GM12874 (cell line): ENCODE results near the gene SPNS1.

Experiments used
- TF ChIP-seq, protein P1 (sequence below): IDR thresholded peaks from 2 replicates; pipeline ENCODE4 v1.5.1; 2011; ENCODE audit warnings: low read depth, mild to moderate bottlenecking, control low read depth, low read length, moderate library complexity; ENCODE audit not compliant: insufficient read depth

Gene SPNS1

DNA sequence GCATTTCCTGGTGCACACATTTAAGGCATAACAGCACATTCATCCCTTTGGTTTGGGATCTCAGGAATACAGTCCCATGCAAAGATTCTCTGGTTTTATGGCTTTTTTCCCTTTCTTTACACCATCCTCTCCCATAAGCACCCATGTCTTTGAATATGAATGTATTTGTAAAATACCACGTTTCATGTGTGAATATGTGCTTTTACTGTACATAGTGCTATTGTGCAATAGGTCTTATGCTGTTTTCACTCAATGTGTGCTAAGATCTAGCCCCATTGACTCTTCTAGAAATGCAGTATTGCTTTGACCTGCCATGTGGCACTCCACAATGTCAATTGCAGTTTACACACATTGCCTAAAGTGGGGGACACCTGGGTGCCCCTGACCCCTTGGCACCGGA is 10.1 kb upstream of the SPNS1 start:
- TF ChIP-seq, protein P1, sequence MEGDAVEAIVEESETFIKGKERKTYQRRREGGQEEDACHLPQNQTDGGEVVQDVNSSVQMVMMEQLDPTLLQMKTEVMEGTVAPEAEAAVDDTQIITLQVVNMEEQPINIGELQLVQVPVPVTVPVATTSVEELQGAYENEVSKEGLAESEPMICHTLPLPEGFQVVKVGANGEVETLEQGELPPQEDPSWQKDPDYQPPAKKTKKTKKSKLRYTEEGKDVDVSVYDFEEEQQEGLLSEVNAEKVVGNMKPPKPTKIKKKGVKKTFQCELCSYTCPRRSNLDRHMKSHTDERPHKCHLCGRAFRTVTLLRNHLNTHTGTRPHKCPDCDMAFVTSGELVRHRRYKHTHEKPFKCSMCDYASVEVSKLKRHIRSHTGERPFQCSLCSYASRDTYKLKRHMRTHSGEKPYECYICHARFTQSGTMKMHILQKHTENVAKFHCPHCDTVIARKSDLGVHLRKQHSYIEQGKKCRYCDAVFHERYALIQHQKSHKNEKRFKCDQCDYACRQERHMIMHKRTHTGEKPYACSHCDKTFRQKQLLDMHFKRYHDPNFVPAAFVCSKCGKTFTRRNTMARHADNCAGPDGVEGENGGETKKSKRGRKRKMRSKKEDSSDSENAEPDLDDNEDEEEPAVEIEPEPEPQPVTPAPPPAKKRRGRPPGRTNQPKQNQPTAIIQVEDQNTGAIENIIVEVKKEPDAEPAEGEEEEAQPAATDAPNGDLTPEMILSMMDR = no peak

DNA sequence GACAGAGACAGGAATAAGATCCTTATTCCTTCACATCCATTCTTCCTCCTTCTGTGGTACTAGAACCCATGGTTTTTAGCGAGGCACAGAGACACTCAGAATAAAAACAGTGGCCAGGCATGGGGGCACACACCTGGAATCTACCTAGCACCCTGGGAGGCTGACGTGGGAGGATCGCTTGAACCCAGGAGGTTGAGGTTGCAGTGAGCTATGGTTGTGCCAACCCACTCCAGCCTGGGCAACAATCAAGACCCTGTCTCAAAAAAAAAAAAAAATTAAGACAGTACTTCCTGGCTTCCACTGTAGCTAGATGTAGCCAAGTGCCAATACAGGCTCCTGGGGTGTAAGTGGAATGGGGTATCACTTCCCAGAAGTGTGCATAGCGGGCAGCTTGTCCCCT is 7.4 kb upstream of the SPNS1 start:
- TF ChIP-seq, protein P1 = no peak

DNA sequence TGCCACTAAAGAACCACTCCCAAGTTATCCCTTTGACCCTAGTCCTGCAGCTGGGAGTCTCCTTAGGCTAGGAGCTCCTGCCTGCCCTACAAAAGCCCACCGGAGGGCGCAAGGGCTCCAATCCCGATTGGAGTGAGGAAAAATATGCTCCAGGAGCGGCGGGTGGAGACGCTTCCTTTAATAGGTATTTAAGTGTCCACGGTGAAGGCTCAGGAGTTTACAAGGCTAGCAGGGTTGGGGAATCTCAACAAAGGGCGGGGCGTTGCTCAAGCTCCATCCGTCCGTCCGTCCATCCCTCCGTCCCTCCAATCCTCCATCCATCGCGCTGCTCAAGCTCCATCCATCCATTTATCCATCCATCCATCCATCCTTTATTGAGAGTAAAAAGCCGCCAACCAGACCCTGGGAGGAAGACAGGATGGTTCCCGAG is 556 bp upstream of the SPNS1 start:
- TF ChIP-seq, protein P1 = peak; percentile 59

- TF ChIP-seq, protein P1 = no peak
These were observed 601 bp downstream of the SPNS1 start for GRCh38 chr16:28975158-28975599.

DNA sequence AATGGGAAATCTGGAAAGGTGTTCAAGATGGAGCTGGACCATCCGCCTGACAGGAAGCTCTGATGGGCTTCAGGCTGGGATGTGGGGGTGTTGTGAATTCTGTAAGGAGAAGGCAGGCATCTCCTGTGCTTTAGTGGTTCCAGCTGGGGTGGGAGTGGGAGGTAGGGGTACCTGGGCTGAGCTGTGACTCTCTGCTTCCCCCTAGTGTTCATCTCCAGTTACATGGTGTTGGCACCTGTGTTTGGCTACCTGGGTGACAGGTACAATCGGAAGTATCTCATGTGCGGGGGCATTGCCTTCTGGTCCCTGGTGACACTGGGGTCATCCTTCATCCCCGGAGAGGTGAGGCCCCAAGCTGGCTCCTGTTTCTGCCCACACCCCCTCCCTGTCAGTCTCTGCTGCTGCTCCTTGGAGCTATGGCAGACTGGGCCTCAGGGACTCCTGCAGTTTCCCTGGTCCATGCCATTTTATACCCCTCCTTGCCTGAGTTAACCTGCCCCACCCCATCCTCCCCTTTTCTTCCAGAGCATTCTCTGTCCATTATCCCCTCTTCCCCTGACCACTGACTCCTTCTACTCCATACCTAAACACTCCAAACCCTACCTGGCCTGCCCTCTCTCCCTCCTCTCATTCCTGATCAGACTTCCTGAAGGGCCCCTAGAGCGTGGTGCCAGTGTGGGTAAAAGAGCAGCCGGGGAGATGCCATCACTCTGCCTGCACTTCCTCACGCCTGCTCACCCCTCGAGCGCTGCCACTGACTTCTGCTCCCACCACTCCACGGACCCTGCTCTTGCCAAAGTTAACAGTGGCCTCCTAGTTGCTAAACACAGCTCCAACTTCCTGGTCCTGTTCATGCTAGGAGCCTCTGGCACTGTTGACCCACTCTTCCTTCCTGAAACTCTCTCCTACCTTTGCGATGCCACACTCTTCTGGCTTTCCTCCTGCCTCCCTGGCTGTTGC is 3.4 kb downstream of the SPNS1 start:
- TF ChIP-seq, protein P1 = peak; percentile 78

GRCh38 chr16:28980929-28981328 is 6.4 kb downstream of the SPNS1 start:
- TF ChIP-seq, protein P1 = no peak

DNA sequence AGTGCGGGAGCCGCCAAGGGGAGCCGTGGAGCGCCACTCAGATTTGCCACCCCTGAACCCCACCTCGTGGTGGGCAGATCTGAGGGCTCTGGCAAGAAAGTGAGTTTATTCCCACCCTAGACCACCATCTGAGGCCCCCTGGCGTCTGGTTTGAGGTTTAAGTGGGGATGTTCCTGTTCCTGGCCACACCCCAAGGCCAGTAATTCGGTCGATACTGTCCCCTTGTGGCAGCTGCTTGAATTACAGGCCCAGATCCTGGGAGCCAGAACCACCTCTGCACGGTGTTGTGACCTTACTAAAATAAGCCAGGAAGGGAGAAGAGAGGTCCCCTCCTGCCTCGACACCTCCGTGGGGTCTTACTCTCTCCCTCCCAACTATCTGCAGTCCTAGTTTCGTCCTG is 6.9 kb downstream of the SPNS1 start:
- TF ChIP-seq, protein P1 = peak; percentile 85
